SU-DHL-6 (cell line): ENCODE measurements around the gene STXBP3.

ENCODE experiments used
- H2AFZ ChIP-seq: fragments of 200-600 bp; sonication (generic); 2 replicates; pipeline ENCODE4 v1.6.1; 2014; ENCODE audit warnings: low read depth, mild to moderate bottlenecking, moderate library complexity, mixed read lengths, antibody characterized with exemption, low read length; ENCODE audit not compliant: severe bottlenecking
- H3F3A ChIP-seq: fragments of 200-600 bp; shearing (Covaris generic); 2 replicates; pipeline ENCODE4 v1.6.0; 2016; ENCODE audit warnings: antibody characterized with exemption, mild to moderate bottlenecking; ENCODE audit not compliant: insufficient read depth
- H3K27ac ChIP-seq: fragments of 200-600 bp; sonication (generic); 2 replicates; pipeline ENCODE4 v1.5.1; 2016; ENCODE audit warnings: low read depth, mild to moderate bottlenecking, low read length, moderate library complexity, mixed read lengths
- H3K27me3 ChIP-seq: fragments of 200-600 bp; sonication (generic), shearing (Covaris generic); 2 replicates; pipeline ENCODE4 v1.6.0; 2014; ENCODE audit warnings: mild to moderate bottlenecking, low read length
- H3K36me3 ChIP-seq: fragments of 200-600 bp; sonication (generic); 2 replicates; pipeline ENCODE4 v1.6.1; 2014; ENCODE audit warnings: mild to moderate bottlenecking, low read length, mixed read lengths
- H3K4me2 ChIP-seq: fragments of 300-600, 200-600 bp; shearing (Covaris generic), sonication (generic); 2 replicates; pipeline ENCODE4 v1.6.0; 2014; ENCODE audit warnings: low read length, low read depth, mild to moderate bottlenecking; ENCODE audit not compliant: poor library complexity, severe bottlenecking
- H3K4me3 ChIP-seq: fragments of 200-600 bp; sonication (generic); 2 replicates; pipeline ENCODE4 v1.5.1; 2014; ENCODE audit warnings: antibody characterized with exemption, low read length, mild to moderate bottlenecking, mixed read lengths; ENCODE audit not compliant: insufficient read depth, poor library complexity, severe bottlenecking
- H3K79me2 ChIP-seq: fragments of 200-600 bp; sonication (generic); 2 replicates; pipeline ENCODE4 v1.6.1; 2014; ENCODE audit warnings: mild to moderate bottlenecking, low read length, moderate library complexity; ENCODE audit not compliant: insufficient read depth
- H3K9ac ChIP-seq: fragments of 200-600 bp; sonication (generic); 2 replicates; pipeline ENCODE4 v1.7.0; 2014; ENCODE audit warnings: mild to moderate bottlenecking, low read length
- H3K9me2 ChIP-seq: fragments of 200-600 bp; sonication (generic); replicated peaks from 2 replicates; pipeline ENCODE4 v1.6.1; 2014; ENCODE audit warnings: low read length; ENCODE audit not compliant: insufficient read depth
- H3K9me3 ChIP-seq: fragments of 200-600 bp; sonication (generic); 2 replicates; pipeline ENCODE4 v1.6.1; 2014; ENCODE audit warnings: low read length, mixed read lengths; ENCODE audit not compliant: insufficient read depth
- H4K20me1 ChIP-seq: fragments of 200-600 bp; sonication (generic); 2 replicates; pipeline ENCODE4 v1.6.1; 2014; ENCODE audit warnings: low read depth, mild to moderate bottlenecking, antibody characterized with exemption, low read length, moderate library complexity, mixed read lengths
- EZH2phosphoT487 ChIP-seq: fragments of 200-600 bp; sonication (generic), shearing (Covaris generic); conservative IDR thresholded peaks from 2 replicates; pipeline ENCODE4 v1.6.1; 2018; ENCODE audit warnings: mild to moderate bottlenecking, antibody characterized with exemption, low read length, moderate library complexity, mixed read lengths
- TF ChIP-seq, protein P1 (sequence below): fragments of 200-600 bp; sonication (generic); IDR thresholded peaks from one replicate; pipeline ENCODE4 v1.5.1; 2017; ENCODE audit warnings: antibody characterized with exemption, mild to moderate bottlenecking, low read length, moderate library complexity; ENCODE audit not compliant: insufficient read depth, poor library complexity, severe bottlenecking

Gene STXBP3

DNA sequence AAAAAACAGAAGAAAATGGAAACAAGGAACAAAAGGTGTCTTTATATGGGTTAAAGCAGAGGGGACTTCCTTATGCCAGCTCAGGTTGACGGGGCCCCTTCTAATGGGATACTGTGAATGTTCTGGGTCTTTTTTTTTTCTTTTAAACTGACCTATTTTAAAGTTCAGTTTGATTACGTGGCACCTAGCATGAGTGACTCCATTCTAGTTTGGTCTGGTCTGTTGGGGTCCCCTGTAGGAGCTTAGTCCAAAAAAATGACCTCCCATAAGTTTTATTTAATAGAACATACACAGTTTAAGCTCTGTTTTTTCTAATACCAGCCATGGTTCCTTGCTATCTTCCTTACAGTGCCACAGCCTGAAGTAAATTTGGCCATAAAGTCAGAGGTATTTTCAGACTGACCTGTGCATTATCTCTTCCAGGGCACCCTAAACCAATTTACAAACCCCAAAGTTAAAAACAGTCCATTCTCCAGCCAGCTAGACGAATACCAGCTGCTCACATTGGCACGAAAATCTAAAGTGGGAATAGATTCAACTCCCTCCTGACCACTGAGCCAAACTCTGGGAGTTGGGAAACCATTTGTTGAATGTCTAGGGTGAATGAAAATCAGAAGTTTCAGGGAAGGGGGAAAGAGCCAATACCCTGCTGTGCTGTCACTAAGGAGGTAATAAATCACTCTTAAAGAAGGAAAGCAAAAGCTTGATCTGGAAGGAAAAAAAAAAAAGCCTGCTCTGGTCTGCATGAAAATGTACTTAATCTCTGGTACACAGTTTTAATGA is 68.1 kb downstream of the STXBP3 start:
- no peak overlapping the region for H3K4me3 ChIP-seq
- 0 out of 2 replicates have a peak, but pooled peaks cover 3% of the 10 kb centered on the region for H3K36me3 ChIP-seq
- no peak for TF ChIP-seq EZH2phosphoT487
- TF ChIP-seq, protein P1, sequence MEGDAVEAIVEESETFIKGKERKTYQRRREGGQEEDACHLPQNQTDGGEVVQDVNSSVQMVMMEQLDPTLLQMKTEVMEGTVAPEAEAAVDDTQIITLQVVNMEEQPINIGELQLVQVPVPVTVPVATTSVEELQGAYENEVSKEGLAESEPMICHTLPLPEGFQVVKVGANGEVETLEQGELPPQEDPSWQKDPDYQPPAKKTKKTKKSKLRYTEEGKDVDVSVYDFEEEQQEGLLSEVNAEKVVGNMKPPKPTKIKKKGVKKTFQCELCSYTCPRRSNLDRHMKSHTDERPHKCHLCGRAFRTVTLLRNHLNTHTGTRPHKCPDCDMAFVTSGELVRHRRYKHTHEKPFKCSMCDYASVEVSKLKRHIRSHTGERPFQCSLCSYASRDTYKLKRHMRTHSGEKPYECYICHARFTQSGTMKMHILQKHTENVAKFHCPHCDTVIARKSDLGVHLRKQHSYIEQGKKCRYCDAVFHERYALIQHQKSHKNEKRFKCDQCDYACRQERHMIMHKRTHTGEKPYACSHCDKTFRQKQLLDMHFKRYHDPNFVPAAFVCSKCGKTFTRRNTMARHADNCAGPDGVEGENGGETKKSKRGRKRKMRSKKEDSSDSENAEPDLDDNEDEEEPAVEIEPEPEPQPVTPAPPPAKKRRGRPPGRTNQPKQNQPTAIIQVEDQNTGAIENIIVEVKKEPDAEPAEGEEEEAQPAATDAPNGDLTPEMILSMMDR, result no peak
- no peaks in the 10 kb centered on the region for H3K9me3 ChIP-seq
- no peaks in the 10 kb centered on the region for H3K9me2 ChIP-seq
- H3F3A ChIP-seq, result no peaks in the 10 kb centered on the region
- no peak overlapping the region for H3K4me2 ChIP-seq
- H2AFZ ChIP-seq, result no peak overlapping the region
- H3K27me3 ChIP-seq, result no peaks in the 10 kb centered on the region
- H3K27ac ChIP-seq, result no peak overlapping the region
- no peak overlapping the region for H3K9ac ChIP-seq
- H4K20me1 ChIP-seq, result no peaks in the 10 kb centered on the region
- no peaks in the 10 kb centered on the region for H3K79me2 ChIP-seq

DNA sequence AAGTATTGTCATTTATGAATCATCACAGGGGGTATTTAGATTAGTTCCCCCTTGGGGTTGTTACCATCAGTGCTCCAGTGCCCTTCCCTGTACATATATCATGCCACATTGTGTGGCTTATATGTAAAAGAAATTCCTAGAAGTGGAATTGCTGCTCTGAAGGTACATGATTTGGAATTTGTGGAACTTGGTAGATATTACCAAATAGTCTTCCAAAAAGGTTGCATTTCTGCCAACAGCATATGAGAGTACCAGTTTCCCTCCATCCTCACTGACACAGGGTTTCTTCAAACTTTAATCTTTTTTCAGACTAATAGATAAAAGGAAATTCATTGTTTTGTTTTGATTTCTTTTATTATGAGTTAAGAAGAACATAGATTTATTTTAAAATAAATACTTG is 69.1 kb downstream of the STXBP3 start:
- H3K4me3 ChIP-seq, result no peak overlapping the region
- no peaks in the 10 kb centered on the region for H3F3A ChIP-seq
- H3K27me3 ChIP-seq, result no peaks in the 10 kb centered on the region
- no peaks in the 10 kb centered on the region for H3K9me3 ChIP-seq
- H4K20me1 ChIP-seq, result no peaks in the 10 kb centered on the region
- H2AFZ ChIP-seq, result no peak overlapping the region
- no peak overlapping the region for H3K4me2 ChIP-seq
- H3K79me2 ChIP-seq, result no peaks in the 10 kb centered on the region
- H3K9me2 ChIP-seq, result no peaks in the 10 kb centered on the region
- no peak overlapping the region for H3K9ac ChIP-seq
- TF ChIP-seq EZH2phosphoT487, result no peak
- TF ChIP-seq, protein P1, result no peak
- H3K36me3 ChIP-seq, result no peaks in the 10 kb centered on the region
- no peak overlapping the region for H3K27ac ChIP-seq

DNA sequence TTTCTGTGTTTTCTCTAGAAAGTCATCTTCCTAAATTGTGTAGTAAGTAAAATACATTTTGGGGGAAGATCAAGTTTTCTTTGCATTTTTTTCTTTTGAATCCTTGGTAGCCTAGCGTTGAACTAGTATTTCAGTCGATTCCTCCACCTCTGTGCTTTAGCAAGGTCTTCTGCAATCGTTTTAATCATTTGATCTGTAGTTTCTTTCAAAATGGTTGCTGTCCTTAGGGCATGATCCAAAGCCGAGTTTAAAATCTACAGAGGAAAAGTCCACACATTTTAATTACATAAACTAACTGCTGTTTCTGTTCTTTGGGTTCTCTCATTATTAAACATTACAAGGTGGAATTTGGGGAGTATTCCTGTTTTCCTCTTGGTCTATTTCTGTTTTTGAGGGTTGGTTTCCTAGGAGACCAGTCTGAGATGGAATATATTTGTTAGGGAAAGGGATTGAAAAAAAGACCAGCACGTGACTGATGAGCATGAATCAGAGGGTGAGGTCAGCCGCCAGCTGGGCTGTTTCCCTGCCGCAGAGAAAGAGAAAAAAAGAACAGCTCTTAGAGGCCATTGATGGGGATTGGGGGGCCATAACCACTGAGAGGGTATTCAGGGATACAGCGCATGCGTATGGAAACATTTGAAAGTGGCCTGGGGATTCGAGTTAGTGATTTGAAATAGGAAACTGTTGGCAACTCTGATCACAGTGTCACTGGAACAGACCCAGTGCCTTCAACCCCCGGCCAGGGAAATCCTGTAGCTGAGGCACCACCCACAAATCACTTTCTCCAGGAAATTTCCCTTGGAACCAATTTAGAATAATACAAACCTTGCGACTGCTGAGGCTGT is 69.8 kb downstream of the STXBP3 start:
- no peak overlapping the region for H3K9ac ChIP-seq
- H3K36me3 ChIP-seq, result no peaks in the 10 kb centered on the region
- no peaks in the 10 kb centered on the region for H3K27me3 ChIP-seq
- H3F3A ChIP-seq, result no peaks in the 10 kb centered on the region
- H3K9me3 ChIP-seq, result no peaks in the 10 kb centered on the region
- no peaks in the 10 kb centered on the region for H3K9me2 ChIP-seq
- H2AFZ ChIP-seq, result no peak overlapping the region
- TF ChIP-seq, protein P1, result no peak
- TF ChIP-seq EZH2phosphoT487, result no peak
- no peak overlapping the region for H3K27ac ChIP-seq
- H3K4me2 ChIP-seq, result no peak overlapping the region
- H3K79me2 ChIP-seq, result no peaks in the 10 kb centered on the region
- H3K4me3 ChIP-seq, result no peak overlapping the region
- no peaks in the 10 kb centered on the region for H4K20me1 ChIP-seq
